Caco-2 (cell line): ENCODE data around the gene IL1RAPL2. TPM values are rescaled to one million over a fixed set of nuclear protein-coding genes. Genes with fewer than 3 reads are reported as not detected.

Experiments
- BruUV-seq: library from RNA; stranded (reverse); fragments of 400-500 nt; replicated peaks from 2 replicates; lab custom pipeline; 2021; lab: Mats Ljungman, UMichigan
- CTCF ChIA-PET: fragments of 300-600 bp; sonication (Branson Sonifier 250); formaldehyde crosslinking; loops from one replicate; lab custom pipeline; 2022; ENCODE audit warnings: antibody characterized with exemption; lab: Charles Lee
- POLR2A ChIA-PET: fragments of 300-600 bp; sonication (Branson Sonifier 250); formaldehyde crosslinking; loops from one replicate; lab custom pipeline; 2022; ENCODE audit warnings: antibody characterized with exemption; lab: Charles Lee
- DNase-seq, 2 experiments: peaks; one replicate each; pipeline versions ENCODE4 v3.0.0 to v3.0.0-alpha.2; 2020 to 2022
- H3K27me3 ChIP-seq: replicated peaks from 2 replicates; pipeline ENCODE4 v1.6.0; 2011; ENCODE audit warnings: low read length; ENCODE audit not compliant: control insufficient read depth, insufficient read depth
- H3K36me3 ChIP-seq: 2 replicates; pipeline ENCODE4 v1.5.1; 2011; ENCODE audit warnings: low read length; ENCODE audit not compliant: control insufficient read depth, insufficient read depth
- H3K4me1 ChIP-seq: fragments of 250-450 bp; sonication (Bioruptor Pico); 2 replicates; pipeline ENCODE4 v1.5.1; 2020; ENCODE audit warnings: mild to moderate bottlenecking
- H3K4me3 ChIP-seq: 2 replicates; pipeline ENCODE4 v1.5.1; 2011; ENCODE audit warnings: low read depth, mild to moderate bottlenecking, control low read depth, low read length
- H3K9me3 ChIP-seq: fragments of 250-450 bp; sonication (Bioruptor Pico); 2 replicates; pipeline ENCODE4 v1.5.1; 2020; ENCODE audit warnings: mild to moderate bottlenecking, moderate library complexity
- H3K27ac Mint-ChIP-seq: one replicate; pipeline ENCODE4 v1.8.0; 2022; ENCODE audit warnings: mixed read lengths; ENCODE audit not compliant: unreplicated experiment
- H3K27me3 Mint-ChIP-seq: one replicate; pipeline ENCODE4 v1.8.0; 2022; ENCODE audit warnings: mixed read lengths; ENCODE audit not compliant: insufficient read depth, unreplicated experiment
- H3K36me3 Mint-ChIP-seq: one replicate; pipeline ENCODE4 v1.8.0; 2022; ENCODE audit warnings: mild to moderate bottlenecking, mixed read lengths; ENCODE audit not compliant: insufficient read depth, unreplicated experiment
- H3K4me1 Mint-ChIP-seq: one replicate; pipeline ENCODE4 v1.8.0; 2022; ENCODE audit warnings: low read depth, mixed read lengths; ENCODE audit not compliant: unreplicated experiment
- H3K4me3 Mint-ChIP-seq: one replicate; pipeline ENCODE4 v1.8.0; 2022; ENCODE audit warnings: mild to moderate bottlenecking, moderate library complexity, mixed read lengths; ENCODE audit not compliant: unreplicated experiment
- H3K9me3 Mint-ChIP-seq: one replicate; pipeline ENCODE4 v1.8.0; 2022; ENCODE audit warnings: mixed read lengths; ENCODE audit not compliant: unreplicated experiment
- intact Hi-C: fragments of 100-400 bp; cut with micrococcal nuclease; formaldehyde crosslinking; loops from one replicate; pipeline ENCODE4 v1.10.0; 2022; ENCODE audit not compliant: unreplicated experiment
- total RNA-seq: library from RNA; stranded (reverse); gene quantifications from 2 replicates; pipeline ENCODE4 v1.2.3, GENCODE V29; 2022
- TF ChIP-seq, protein P1 (sequence below), 2 experiments: fragments of 200-600 bp in 1 of 2; IDR thresholded peaks; 1 replicate in 1 of 2; 2 replicates in 1 of 2; pipeline versions ENCODE4 v1.5.1 to v1.8.0; 2011 to 2022; ENCODE audit warnings: antibody characterized with exemption in 1 of 2, control low read depth in 1 of 2, inconsistent platforms in 1 of 2, low read depth in 1 of 2, low read length in 1 of 2, mild to moderate bottlenecking in 1 of 2, moderate library complexity in 1 of 2; ENCODE audit not compliant: insufficient read depth in 1 of 2, severe bottlenecking in 1 of 2, unreplicated experiment in 1 of 2

Gene IL1RAPL2
- total RNA-seq, 1 experiment from 2014 or later: not detected

GRCh38 chrX:105464618-105465017 lies 898.6 kb downstream of the IL1RAPL2 start:
- Histone ChIP-seq H3K36me3 (no peaks in the 10 kb centered on the region), H3K27me3 (no peaks in the 10 kb centered on the region), H3K9me3 (no peaks in the 10 kb centered on the region), H3K4me3 (no peak overlapping the region), H3K4me1 (no peaks in the 10 kb centered on the region)
- Mint-ChIP-seq H3K27ac (no peak overlapping the region), H3K27me3 (no peaks in the 10 kb centered on the region), H3K4me3 (no peak overlapping the region), H3K4me1 (no peaks in the 10 kb centered on the region), H3K9me3 (no peaks in the 10 kb centered on the region), H3K36me3 (no peaks in the 10 kb centered on the region)
- ChIA-PET POLR2A (no interaction called here), CTCF (no interaction called here)
- no TSS peak for BruUV-seq
- intact Hi-C loops: no loop called here
- TF ChIP-seq, protein P1, sequence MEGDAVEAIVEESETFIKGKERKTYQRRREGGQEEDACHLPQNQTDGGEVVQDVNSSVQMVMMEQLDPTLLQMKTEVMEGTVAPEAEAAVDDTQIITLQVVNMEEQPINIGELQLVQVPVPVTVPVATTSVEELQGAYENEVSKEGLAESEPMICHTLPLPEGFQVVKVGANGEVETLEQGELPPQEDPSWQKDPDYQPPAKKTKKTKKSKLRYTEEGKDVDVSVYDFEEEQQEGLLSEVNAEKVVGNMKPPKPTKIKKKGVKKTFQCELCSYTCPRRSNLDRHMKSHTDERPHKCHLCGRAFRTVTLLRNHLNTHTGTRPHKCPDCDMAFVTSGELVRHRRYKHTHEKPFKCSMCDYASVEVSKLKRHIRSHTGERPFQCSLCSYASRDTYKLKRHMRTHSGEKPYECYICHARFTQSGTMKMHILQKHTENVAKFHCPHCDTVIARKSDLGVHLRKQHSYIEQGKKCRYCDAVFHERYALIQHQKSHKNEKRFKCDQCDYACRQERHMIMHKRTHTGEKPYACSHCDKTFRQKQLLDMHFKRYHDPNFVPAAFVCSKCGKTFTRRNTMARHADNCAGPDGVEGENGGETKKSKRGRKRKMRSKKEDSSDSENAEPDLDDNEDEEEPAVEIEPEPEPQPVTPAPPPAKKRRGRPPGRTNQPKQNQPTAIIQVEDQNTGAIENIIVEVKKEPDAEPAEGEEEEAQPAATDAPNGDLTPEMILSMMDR (IDR thresholded peaks at IDR 0.05; ENCODE audit: insufficient read depth in 1 of 2, low read depth in 1 of 2, low read length in 1 of 2, severe bottlenecking in 1 of 2, unreplicated experiment in 1 of 2): no peak
- no peak for DNase-seq

DNA sequence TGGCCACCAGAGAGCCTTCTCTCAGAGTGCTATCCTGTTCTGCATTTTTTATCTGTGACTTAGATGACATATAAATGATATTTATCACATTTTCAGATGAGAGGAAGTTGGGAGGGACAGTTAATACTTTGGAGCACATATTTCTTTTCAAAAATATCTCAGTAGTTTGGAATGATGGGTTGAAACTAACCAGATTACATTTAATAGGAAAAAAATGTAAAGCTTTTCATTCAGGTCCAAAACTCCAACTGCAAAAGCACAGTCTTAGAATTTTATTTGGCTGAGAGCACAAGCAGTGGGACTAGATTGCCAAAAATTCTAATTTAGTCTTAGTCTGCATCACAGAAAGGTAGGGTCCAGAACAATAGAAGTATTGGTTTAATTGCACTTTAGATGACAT lies 902.7 kb downstream of the IL1RAPL2 start:
- Mint-ChIP-seq H3K4me3 (no peak overlapping the region), H3K4me1 (no peaks in the 10 kb centered on the region), H3K27ac (no peak overlapping the region), H3K36me3 (no peaks in the 10 kb centered on the region), H3K27me3 (no peaks in the 10 kb centered on the region), H3K9me3 (no peaks in the 10 kb centered on the region)
- no peaks in the 10 kb centered on the region for H3K36me3 ChIP-seq
- H3K4me3 ChIP-seq: no peak overlapping the region
- CTCF ChIA-PET: no interaction called here
- no peaks in the 10 kb centered on the region for H3K27me3 ChIP-seq
- no peaks in the 10 kb centered on the region for H3K4me1 ChIP-seq
- POLR2A ChIA-PET: no interaction called here
- no peak for DNase-seq
- intact Hi-C loops: no loop called here
- no peaks in the 10 kb centered on the region for H3K9me3 ChIP-seq
- BruUV-seq: no TSS peak
- TF ChIP-seq, protein P1 (IDR thresholded peaks at IDR 0.05; ENCODE audit: insufficient read depth in 1 of 2, low read depth in 1 of 2, low read length in 1 of 2, severe bottlenecking in 1 of 2, unreplicated experiment in 1 of 2): no peak

DNA sequence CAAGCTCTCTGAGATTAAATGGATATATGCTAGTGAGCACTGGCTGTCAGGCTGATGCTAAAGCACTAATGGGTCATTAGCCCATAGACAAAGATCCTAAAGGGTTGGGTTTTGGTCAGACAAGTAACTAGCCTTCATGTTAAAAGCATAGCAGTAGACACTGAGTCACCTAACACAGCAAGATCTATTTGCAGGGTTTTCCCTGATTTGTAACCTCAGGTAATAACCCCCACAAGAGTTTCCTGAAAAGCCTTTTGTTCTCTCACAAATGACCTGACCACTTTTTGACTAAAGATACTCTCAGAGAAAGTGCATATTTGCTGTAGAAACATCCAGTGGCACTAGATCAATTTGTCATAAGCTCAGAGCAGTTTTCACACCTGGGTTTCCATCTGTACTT lies 905.6 kb downstream of the IL1RAPL2 start:
- CTCF ChIA-PET: no interaction called here

More for the DNA sequence above, 905.6 kb downstream of the IL1RAPL2 start:
- Mint-ChIP-seq H3K27me3 (no peaks in the 10 kb centered on the region), H3K4me3 (no peak overlapping the region), H3K27ac (no peak overlapping the region), H3K9me3 (no peaks in the 10 kb centered on the region), H3K36me3 (no peaks in the 10 kb centered on the region), H3K4me1 (no peaks in the 10 kb centered on the region)
- TF ChIP-seq, protein P1 (IDR thresholded peaks at IDR 0.05; ENCODE audit: insufficient read depth in 1 of 2, low read depth in 1 of 2, low read length in 1 of 2, severe bottlenecking in 1 of 2, unreplicated experiment in 1 of 2): no peak
- POLR2A ChIA-PET: no interaction called here
- DNase-seq: no peak
- Histone ChIP-seq H3K4me1 (no peaks in the 10 kb centered on the region), H3K4me3 (no peak overlapping the region), H3K36me3 (no peaks in the 10 kb centered on the region), H3K9me3 (no peaks in the 10 kb centered on the region), H3K27me3 (no peaks in the 10 kb centered on the region)
- intact Hi-C loops: no loop called here
- BruUV-seq: no TSS peak
